IPS-NIHi7 (cell line): ENCODE data around the gene NTRK2.

Experiments used
- DNase-seq: peaks from one replicate; pipeline ENCODE4 v3.0.0; 2012; ENCODE audit warnings: mixed read lengths; ENCODE audit errors: extremely low spot score

NTRK2 gene

GRCh38 chr9:84818791-84819190 lies 149.3 kb downstream of the NTRK2 start:
- no peak for DNase-seq

DNA sequence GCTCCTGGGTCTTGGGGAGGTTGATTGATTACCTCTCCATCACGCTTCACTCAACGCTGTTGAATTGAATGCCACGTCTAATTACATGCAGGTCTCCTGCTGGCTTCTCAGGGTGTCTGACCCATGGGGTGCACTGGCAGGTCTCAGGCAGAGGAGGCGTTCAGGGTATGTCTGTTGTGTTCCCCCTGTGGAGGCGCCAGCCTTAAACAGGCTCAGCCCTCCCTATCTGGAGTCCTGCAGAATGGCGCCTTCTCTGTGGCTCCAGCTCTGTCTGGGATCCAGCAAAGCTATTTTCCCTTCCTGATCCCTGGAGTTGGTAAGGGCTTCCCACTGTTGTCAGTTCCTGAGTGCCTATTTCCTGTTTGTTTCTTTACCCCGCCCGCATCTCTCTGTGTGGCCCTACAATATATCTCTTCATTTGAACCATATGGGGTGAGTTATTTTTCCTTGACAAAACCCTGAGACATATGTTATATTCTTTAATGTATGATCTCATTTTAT lies 150.0 kb downstream of the NTRK2 start:
- peak; percentile 64 for DNase-seq

GRCh38 chr9:84821431-84821830 lies 151.9 kb downstream of the NTRK2 start:
- DNase-seq = no peak

GRCh38 chr9:84822589-84823233 lies 153.2 kb downstream of the NTRK2 start:
- no peak for DNase-seq

GRCh38 chr9:84823421-84824271 lies 154.1 kb downstream of the NTRK2 start:
- DNase-seq = no peak

DNA sequence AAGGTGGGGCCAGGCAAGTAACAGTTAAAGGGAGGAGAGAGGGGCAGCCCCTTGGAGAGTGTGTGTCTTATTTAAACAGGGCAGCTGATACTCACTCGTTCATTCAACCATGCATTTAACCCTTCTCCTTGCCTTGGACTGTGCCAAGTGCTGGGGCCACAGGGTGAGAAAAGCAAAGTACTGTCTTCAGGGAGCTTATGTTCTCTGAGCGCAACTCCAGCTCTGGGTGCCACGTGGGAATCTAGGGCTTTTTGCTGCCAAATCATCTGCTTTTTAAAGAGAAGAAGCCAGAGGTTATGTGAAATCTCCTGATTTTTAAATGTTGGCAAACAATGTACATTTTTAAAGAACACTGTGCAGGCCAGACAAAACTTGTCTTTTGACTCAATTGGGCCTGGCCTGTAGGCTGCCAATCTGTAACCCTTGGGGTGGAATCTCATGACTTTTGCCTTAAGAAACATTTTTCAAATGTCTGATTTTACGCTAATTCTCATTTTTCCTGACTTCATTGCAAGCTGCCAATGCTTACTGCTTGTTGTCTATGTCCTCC lies 157.8 kb downstream of the NTRK2 start:
- DNase-seq = no peak

DNA sequence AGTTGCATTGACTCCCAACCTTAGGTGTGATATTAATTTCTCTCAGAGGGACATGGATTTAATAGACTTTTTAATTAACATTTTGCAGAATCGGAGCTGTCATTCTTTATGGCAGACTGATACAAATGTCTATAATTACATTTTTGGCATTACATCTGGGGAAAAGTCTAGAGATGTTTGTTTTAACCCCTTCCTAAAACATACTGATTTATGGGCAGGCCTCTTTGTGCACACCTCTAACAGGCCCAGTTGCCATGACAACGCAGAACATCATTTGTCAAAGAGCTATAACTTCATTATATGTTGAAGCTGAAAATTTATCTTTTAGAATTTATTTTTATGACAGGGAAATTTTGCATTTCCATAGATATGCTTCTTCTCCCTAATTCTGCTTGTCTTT lies 158.5 kb downstream of the NTRK2 start:
- DNase-seq = no peak

GRCh38 chr9:84829471-84829870 lies 159.9 kb downstream of the NTRK2 start:
- DNase-seq = no peak

- no peak for DNase-seq
These were observed 160.6 kb downstream of the NTRK2 start for GRCh38 chr9:84829997-84830696.

GRCh38 chr9:84831377-84831776 lies 161.8 kb downstream of the NTRK2 start:
- DNase-seq = no peak

GRCh38 chr9:84832453-84832852 lies 162.9 kb downstream of the NTRK2 start:
- DNase-seq = no peak

DNA sequence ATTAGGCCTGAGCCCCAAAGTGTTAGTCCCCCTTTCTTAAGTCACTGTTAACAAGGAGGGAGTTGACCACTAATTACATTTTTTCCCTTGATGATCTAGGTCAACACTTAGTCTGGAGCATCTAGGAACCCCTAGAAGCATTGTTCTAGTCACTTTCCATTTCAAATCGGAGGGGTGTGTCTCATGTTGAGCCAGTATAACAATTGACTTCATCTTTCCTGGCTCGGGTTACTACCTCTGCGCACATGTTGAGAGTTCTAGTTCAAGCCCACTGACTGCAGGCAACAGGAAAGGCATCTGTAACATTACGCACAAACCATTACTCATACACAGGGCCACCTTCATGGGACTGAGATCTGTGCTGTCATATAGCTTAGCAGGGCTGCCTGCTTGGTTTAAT lies 164.9 kb downstream of the NTRK2 start:
- no peak for DNase-seq

DNA sequence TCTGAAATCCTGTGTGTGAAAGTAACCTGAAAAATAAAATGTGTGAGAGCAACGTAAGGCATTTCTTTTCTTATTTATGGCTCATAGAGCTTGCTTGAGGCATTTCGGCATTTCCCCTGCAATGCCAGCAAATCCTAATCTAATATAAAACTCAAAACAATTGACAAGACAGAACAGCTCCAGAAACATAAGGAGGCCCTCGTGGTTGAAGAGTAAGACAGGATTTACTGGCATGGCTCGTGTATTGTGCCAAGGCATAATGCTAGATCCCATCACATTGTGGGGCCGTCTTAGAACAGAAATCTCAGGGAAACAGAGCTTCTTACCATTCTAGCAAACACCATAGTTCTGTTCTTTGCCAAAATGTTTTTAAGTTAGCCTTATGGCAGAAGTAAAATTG lies 166.2 kb downstream of the NTRK2 start:
- DNase-seq = no peak

- DNase-seq = no peak
These were observed 169.3 kb downstream of the NTRK2 start for GRCh38 chr9:84838879-84839278.

DNA sequence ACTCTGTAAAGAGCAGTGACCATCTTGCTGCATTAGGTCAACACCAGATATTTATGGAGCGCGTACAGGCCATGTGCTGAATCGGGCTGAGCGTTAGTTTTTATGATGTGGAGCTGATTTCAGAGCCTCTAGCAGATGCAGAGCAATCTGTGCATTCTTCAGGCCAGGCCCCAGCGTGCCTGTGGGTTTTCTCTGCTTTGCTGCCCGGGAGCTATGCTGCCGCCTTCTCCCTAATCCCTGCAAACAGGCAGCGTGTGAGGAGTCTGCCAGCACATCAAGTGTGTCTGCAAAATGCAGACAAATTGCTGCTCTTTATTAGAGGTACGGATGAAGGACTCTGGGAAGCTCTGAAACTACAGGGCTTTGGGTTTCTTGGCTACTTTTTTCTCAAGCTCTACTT lies 170.0 kb downstream of the NTRK2 start:
- DNase-seq = peak; percentile 28

GRCh38 chr9:84841931-84842330 lies 172.4 kb downstream of the NTRK2 start:
- no peak for DNase-seq

DNA sequence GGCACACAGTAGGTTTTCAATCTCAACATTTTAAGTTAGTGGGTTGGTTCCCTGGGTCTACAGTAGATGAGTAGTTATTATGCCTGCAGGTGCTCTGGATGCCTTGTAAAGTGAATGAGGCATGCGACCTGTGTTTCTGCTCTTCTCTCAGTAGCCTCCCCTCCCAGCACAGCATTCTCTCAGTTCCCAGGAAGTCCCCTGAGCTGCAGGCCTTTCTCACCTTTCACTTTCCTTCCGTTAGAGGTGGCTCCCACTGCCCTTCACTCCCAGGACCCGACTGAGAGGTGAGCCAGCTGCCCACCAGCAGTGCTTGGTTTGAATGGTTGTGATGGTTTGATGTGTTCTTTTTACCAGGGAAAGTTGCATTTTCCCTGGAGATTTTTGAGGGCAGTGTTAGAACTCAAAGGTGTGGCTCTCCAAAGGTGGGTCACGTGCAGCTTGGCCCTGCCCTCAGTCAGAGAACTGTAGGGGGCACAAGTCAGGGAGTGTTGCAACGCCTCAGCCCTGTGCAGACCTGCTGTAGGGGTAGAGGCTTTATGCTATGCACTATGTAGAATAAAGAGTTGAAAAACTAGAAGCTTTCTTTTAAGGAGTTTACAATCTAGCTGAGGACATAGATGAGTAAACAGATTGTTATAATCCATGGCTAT lies 173.8 kb downstream of the NTRK2 start:
- no peak for DNase-seq

- DNase-seq = no peak
These were observed 176.7 kb downstream of the NTRK2 start for GRCh38 chr9:84845956-84846900.

GRCh38 chr9:84846906-84847305 lies 177.4 kb downstream of the NTRK2 start:
- DNase-seq = no peak

DNA sequence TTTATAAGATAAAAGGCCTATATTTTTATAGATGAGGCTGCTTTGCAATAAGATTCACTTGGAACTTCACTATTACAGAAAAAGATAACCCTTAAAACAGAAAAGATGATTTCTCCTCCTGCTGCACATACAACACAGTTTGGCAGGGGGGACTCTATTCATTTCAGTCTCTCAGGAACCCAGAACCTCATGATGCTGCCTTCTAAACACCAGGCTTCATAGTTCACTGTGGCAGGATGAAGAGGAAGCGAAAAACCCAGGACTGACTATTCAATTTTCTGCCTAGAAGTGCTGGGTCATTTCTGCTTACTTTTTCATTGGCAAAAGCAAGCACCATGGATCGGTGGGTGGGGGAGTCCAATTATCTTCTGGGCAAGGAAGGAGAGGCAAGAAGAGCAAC lies 179.5 kb downstream of the NTRK2 start:
- no peak for DNase-seq
